Activated CD8-positive, alpha-beta T cell treated with anti-CD3 and anti-CD28 coated beads, Interleukin-2, amount 10 ng/mL, durations not matched to agents 7 days and 5 days (primary cell): ENCODE measurements around the gene PYY. TPM values are rescaled to one million over a fixed set of nuclear protein-coding genes. Genes with fewer than 3 reads are reported as not detected.

Experiments
- ATAC-seq: fragments of 150-1000 bp; cut with Tn5 transposase; one replicate; pipeline ENCODE4 v1.10.0; 2021; ENCODE audit warnings: moderate library complexity
- CTCF ChIA-PET: fragments of 350-600 bp; sonication (Branson Sonifier 250); formaldehyde crosslinking; loops from one replicate; lab custom pipeline; 2021; ENCODE audit warnings: antibody characterized with exemption; lab: Charles Lee
- POLR2A ChIA-PET: fragments of 350-600 bp; sonication (Branson Sonifier 250); formaldehyde crosslinking; loops from one replicate; lab custom pipeline; 2021; ENCODE audit warnings: antibody characterized with exemption; lab: Charles Lee
- DNase-seq: peaks from one replicate; pipeline ENCODE4 v3.0.0-alpha.2; 2020
- H3K27ac Mint-ChIP-seq: one replicate; pipeline ENCODE4 v1.8.0; 2021; ENCODE audit warnings: mild to moderate bottlenecking, mixed read lengths
- H3K27me3 Mint-ChIP-seq: one replicate; pipeline ENCODE4 v1.8.0; 2021; ENCODE audit warnings: low read depth, mixed read lengths
- H3K36me3 Mint-ChIP-seq: one replicate; pipeline ENCODE4 v1.8.0; 2021; ENCODE audit warnings: low read depth, mixed read lengths
- H3K4me1 Mint-ChIP-seq: one replicate; pipeline ENCODE4 v1.8.0; 2021; ENCODE audit warnings: low read depth, mixed read lengths
- H3K4me3 Mint-ChIP-seq: one replicate; pipeline ENCODE4 v1.8.0; 2021; ENCODE audit warnings: mild to moderate bottlenecking, mixed read lengths
- H3K9me3 Mint-ChIP-seq: one replicate; pipeline ENCODE4 v1.8.0; 2022; ENCODE audit warnings: mixed read lengths; ENCODE audit not compliant: insufficient read depth
- total RNA-seq, 2 experiments: library from RNA; stranded (reverse); gene quantifications; one replicate each; pipeline ENCODE4 v1.2.3, GENCODE V29; 2021

Gene PYY
- total RNA-seq, 2 experiments from 2014 or later: not detected

- Mint-ChIP-seq H3K4me3 (peak overlapping the region; percentile 60), H3K9me3 (no peaks in the 10 kb centered on the region), H3K4me1 (peaks cover 33% of the 10 kb centered on the region), H3K27me3 (peaks cover 12% of the 10 kb centered on the region), H3K36me3 (no peaks in the 10 kb centered on the region), H3K27ac (peak overlapping the region; percentile 76)
- DNase-seq (no peak), ATAC-seq (no peak)
- ChIA-PET CTCF (interaction anchor here (2.4 to 4.4 kb wide), 2 partner anchors 16 to 17 kb away, joined by 20 to 36 read pairs; partner anchors contain the start of gene PPY), POLR2A (no interaction called here)
Measured at GRCh38 chr17:43927060-43927864, 26.5 kb downstream of the PYY start.

- Mint-ChIP-seq H3K4me1 (peaks cover 30% of the 10 kb centered on the region), H3K4me3 (no peak overlapping the region), H3K27me3 (peaks cover 12% of the 10 kb centered on the region), H3K9me3 (no peaks in the 10 kb centered on the region), H3K36me3 (no peaks in the 10 kb centered on the region), H3K27ac (no peak overlapping the region)
- ATAC-seq: no peak
- no peak for DNase-seq
- ChIA-PET CTCF (interaction anchor here (1.1 to 4.4 kb wide), 8 partner anchors 8 to 117 kb away, joined by 3 to 36 read pairs (median 5); no protein-coding TSS in a partner anchor), POLR2A (no interaction called here)
Measured at GRCh38 chr17:43924558-43924957, 29.2 kb downstream of the PYY start.

- ChIA-PET POLR2A (no interaction called here), CTCF (interaction anchor here (2.0 kb wide), 1 partner anchor 11 kb away, joined by 9 read pairs; no protein-coding TSS in a partner anchor)
- Mint-ChIP-seq H3K4me1 (peaks cover 30% of the 10 kb centered on the region), H3K36me3 (no peaks in the 10 kb centered on the region), H3K4me3 (no peak overlapping the region), H3K27ac (no peak overlapping the region), H3K27me3 (peaks cover 8% of the 10 kb centered on the region), H3K9me3 (no peaks in the 10 kb centered on the region)
- no peak for ATAC-seq
- DNase-seq: no peak
Measured at GRCh38 chr17:43920500-43921095, 33.1 kb downstream of the PYY start.

GRCh38 chr17:43918026-43918389 is 35.7 kb downstream of the PYY start:
- Mint-ChIP-seq H3K27me3 (peaks cover 3% of the 10 kb centered on the region), H3K9me3 (no peaks in the 10 kb centered on the region), H3K4me3 (peak overlapping the region; percentile 73), H3K36me3 (no peaks in the 10 kb centered on the region), H3K27ac (peak overlapping the region; percentile 80), H3K4me1 (peaks cover 18% of the 10 kb centered on the region)
- ATAC-seq (no peak), DNase-seq (no peak)
- POLR2A ChIA-PET: interaction anchor here (1.1 kb wide), 1 partner anchor 76 kb away, joined by 3 read pairs; no protein-coding TSS in a partner anchor
- CTCF ChIA-PET: interaction anchor here (1.3 to 1.7 kb wide), 4 partner anchors 9 to 80 kb away, joined by 5 to 7 read pairs (median 6); no protein-coding TSS in a partner anchor

DNA sequence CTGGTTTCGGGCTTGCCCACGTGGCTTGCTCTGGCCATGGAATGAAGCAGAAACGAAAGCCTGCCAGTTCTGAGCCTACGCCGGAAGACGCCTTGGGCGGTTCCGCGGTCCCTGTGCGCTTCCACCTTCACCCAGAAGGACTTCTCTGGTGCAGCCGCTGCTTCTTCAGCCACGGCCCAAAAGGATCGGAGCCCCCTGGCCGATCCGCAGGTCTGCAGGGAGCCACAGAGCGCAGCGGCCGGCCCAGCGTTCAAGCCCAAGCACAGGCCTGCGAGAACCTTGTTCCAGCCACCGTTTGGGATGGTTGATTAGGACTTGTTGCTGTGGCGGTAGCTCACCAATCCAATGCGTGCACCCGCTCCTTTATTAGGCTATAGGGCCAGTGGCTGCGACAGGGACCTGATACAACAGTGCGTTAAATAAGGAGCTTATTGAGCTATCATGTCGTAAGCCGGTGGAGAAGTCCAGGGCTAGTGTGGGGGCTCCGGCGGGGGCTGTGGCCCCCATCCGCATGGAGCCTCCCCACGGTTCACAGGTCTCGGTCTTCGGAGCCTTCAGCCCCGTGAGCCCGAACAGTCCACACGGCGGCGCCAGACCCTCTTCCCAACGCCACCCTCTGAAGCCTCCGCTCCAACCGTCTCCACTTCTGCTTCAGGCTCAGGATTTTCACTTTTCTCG is 36.3 kb downstream of the PYY start:
- peak overlapping the region; percentile 80 for H3K27ac Mint-ChIP-seq
- peaks cover 2% of the 10 kb centered on the region for H3K27me3 Mint-ChIP-seq
- ChIA-PET CTCF (interaction anchor here (1.3 to 1.7 kb wide), 5 partner anchors 9 to 81 kb away, joined by 5 to 7 read pairs (median 6); no protein-coding TSS in a partner anchor), POLR2A (interaction anchor here (1.1 kb wide), 1 partner anchor 76 kb away, joined by 3 read pairs; no protein-coding TSS in a partner anchor)
- ATAC-seq: peak; percentile 85
- peak overlapping the region; percentile 73 for H3K4me3 Mint-ChIP-seq
- H3K4me1 Mint-ChIP-seq: peaks cover 18% of the 10 kb centered on the region
- peak; percentile 64 for DNase-seq
- no peaks in the 10 kb centered on the region for H3K36me3 Mint-ChIP-seq
- no peaks in the 10 kb centered on the region for H3K9me3 Mint-ChIP-seq

DNA sequence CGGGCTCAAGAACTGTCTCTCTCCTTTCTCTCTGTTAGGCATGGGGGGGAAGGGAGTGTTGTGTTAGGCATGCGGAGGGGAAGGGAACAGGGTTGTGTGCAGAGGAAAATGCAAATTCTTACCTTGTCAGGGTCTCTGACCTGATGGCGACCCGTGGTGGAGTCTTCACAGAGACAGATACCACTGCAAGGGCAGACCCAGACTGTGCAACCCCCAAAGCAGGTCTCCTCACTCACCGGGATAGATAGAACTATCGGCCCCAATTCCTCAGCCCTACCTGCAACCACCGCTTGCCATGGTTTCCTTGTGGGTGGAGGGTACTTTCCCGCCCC is 36.8 kb downstream of the PYY start:
- DNase-seq (no peak), ATAC-seq (no peak)
- no peaks in the 10 kb centered on the region for H3K36me3 Mint-ChIP-seq
- ChIA-PET CTCF (interaction anchor here (0.8 to 3.3 kb wide), 6 partner anchors 8 to 38 kb away, joined by 3 to 17 read pairs (median 6); partner anchors contain the start of genes MPP2 and PPY), POLR2A (no interaction called here)
- H3K4me3 Mint-ChIP-seq: peak overlapping the region; percentile 73
- no peaks in the 10 kb centered on the region for H3K9me3 Mint-ChIP-seq
- peak overlapping the region; percentile 80 for H3K27ac Mint-ChIP-seq
- peaks cover 2% of the 10 kb centered on the region for H3K27me3 Mint-ChIP-seq
- H3K4me1 Mint-ChIP-seq: peaks cover 18% of the 10 kb centered on the region

DNA sequence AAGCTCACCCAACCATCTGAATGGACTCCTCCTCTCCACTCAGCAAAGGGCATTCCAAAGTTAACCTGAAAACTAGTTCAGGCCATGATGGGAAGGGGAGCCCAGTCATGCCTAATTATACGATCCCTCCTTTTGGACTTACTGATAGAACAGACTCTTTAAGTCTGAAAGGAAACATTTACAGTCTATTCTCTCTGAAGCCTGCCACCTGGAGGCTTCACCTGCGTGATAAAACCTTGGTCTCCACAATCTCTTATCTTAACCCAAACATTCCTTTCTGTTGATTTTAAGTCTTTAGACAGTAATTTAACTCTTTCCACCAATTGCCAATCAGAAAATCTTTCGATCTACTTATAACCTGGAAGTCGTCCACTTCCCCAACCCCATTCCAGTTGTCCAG is 37.4 kb downstream of the PYY start:
- H3K4me1 Mint-ChIP-seq: peaks cover 18% of the 10 kb centered on the region
- H3K9me3 Mint-ChIP-seq: no peaks in the 10 kb centered on the region
- no peak for ATAC-seq
- no peak overlapping the region for H3K4me3 Mint-ChIP-seq
- H3K36me3 Mint-ChIP-seq: no peaks in the 10 kb centered on the region
- H3K27me3 Mint-ChIP-seq: peaks cover 2% of the 10 kb centered on the region
- ChIA-PET CTCF (interaction anchor here (0.8 to 3.3 kb wide), 4 partner anchors 8 to 38 kb away, joined by 3 to 17 read pairs (median 6); partner anchors contain the start of genes MPP2 and PPY), POLR2A (no interaction called here)
- no peak for DNase-seq
- H3K27ac Mint-ChIP-seq: no peak overlapping the region

DNA sequence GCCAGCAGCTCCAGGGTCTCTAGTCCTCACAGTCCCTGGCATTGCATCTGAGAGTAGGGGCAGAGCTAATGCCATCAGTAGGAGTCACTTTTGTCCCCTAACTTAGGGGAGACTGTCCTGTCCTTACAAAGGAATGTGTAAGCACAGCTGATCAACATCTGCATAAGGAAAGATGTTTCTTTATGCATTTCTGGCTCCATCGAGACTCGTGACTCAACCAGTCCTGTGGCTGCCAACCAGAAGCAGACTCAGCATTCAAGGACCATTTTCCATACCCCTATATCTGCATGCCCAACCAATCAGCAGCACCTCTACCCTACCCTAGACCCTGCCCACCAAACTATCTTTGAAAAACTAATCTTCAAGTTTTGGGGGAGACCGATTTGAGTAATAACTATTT is 38.2 kb downstream of the PYY start:
- CTCF ChIA-PET: interaction anchor here (1.1 to 3.3 kb wide), 2 partner anchors 9 to 28 kb away, joined by 5 to 17 read pairs; partner anchors contain the start of gene PPY
- Mint-ChIP-seq H3K9me3 (no peaks in the 10 kb centered on the region), H3K4me3 (no peak overlapping the region), H3K36me3 (no peaks in the 10 kb centered on the region), H3K4me1 (peaks cover 18% of the 10 kb centered on the region), H3K27me3 (peaks cover 2% of the 10 kb centered on the region), H3K27ac (no peak overlapping the region)
- ATAC-seq (no peak), DNase-seq (no peak)
- POLR2A ChIA-PET: no interaction called here

- DNase-seq: no peak
- POLR2A ChIA-PET: no interaction called here
Measured at GRCh38 chr17:43914451-43914850, 39.3 kb downstream of the PYY start.

GRCh38 chr17:43913584-43913983 is 40.2 kb downstream of the PYY start:
- no peak for DNase-seq
- Mint-ChIP-seq H3K4me3 (no peak overlapping the region), H3K27ac (no peak overlapping the region), H3K27me3 (peaks cover 5% of the 10 kb centered on the region), H3K4me1 (peaks cover 15% of the 10 kb centered on the region), H3K36me3 (no peaks in the 10 kb centered on the region), H3K9me3 (no peaks in the 10 kb centered on the region)
- CTCF ChIA-PET: interaction anchor here (1.1 to 3.3 kb wide), 6 partner anchors 10 to 80 kb away, joined by 5 to 17 read pairs (median 6); partner anchors contain the start of gene PPY
- ATAC-seq: no peak
- POLR2A ChIA-PET: no interaction called here

More at GRCh38 chr17:43914451-43914850, 39.3 kb downstream of the PYY start:
- no peaks in the 10 kb centered on the region for H3K36me3 Mint-ChIP-seq
- H3K4me1 Mint-ChIP-seq: peaks cover 18% of the 10 kb centered on the region
- no peak overlapping the region for H3K27ac Mint-ChIP-seq
- no peak overlapping the region for H3K4me3 Mint-ChIP-seq
- CTCF ChIA-PET: interaction anchor here (0.5 to 3.3 kb wide), 9 partner anchors 11 to 254 kb away, joined by 3 to 17 read pairs (median 5); partner anchors contain the start of gene PPY
- ATAC-seq: no peak
- H3K27me3 Mint-ChIP-seq: peaks cover 6% of the 10 kb centered on the region
- no peaks in the 10 kb centered on the region for H3K9me3 Mint-ChIP-seq

DNA sequence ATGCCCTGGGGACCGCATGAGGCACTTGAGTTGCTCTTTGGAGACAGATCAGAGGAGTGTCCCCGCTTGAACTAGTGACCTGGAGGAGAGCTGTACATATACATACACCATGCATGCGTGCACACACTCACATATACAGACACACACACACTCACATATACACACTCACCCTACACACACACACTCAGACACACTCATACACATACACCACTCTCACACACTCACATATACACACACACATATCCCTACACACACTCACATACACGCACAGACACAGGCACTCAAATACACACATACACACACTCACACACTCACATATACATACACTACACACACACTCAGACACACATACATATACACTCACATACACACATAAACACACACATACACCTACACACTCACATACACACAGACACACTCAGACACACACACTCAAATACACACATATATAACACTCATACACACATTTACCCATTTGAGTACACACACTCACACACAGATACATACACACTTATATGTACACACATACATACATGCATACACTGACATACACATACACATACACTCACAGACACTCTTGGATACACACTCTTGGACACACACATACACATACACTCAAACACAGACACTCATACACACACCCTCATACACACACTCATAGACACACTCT is 41.0 kb downstream of the PYY start:
- POLR2A ChIA-PET: no interaction called here
- peaks cover 13% of the 10 kb centered on the region for H3K27me3 Mint-ChIP-seq
- H3K4me3 Mint-ChIP-seq: no peak overlapping the region

More for the DNA sequence above, 41.0 kb downstream of the PYY start:
- ATAC-seq: no peak
- DNase-seq: no peak
- CTCF ChIA-PET: no interaction called here
- H3K4me1 Mint-ChIP-seq: peaks cover 18% of the 10 kb centered on the region
- no peak overlapping the region for H3K27ac Mint-ChIP-seq
- no peaks in the 10 kb centered on the region for H3K36me3 Mint-ChIP-seq
- H3K9me3 Mint-ChIP-seq: no peaks in the 10 kb centered on the region
